OCI-LY1 (cell line): ENCODE results near the gene CCND1.

Experiments
- H2AFZ ChIP-seq: fragments of 200-600 bp; sonication (generic), shearing (Covaris generic); 2 replicates; pipeline ENCODE4 v1.6.0; 2014; ENCODE audit warnings: antibody characterized with exemption, mild to moderate bottlenecking, low read length
- H3F3A ChIP-seq: fragments of 200-600 bp; sonication (generic), shearing (Covaris generic); 2 replicates; pipeline ENCODE4 v1.6.0; 2014; ENCODE audit warnings: mild to moderate bottlenecking, antibody characterized with exemption, low read length, moderate library complexity; ENCODE audit not compliant: insufficient read depth
- H3K27ac ChIP-seq: fragments of 200-600 bp; sonication (generic); 2 replicates; pipeline ENCODE4 v1.5.1; 2014; ENCODE audit warnings: low read length, mixed run types, mild to moderate bottlenecking, low read depth; ENCODE audit not compliant: poor library complexity, severe bottlenecking
- H3K27me3 ChIP-seq: fragments of 200-600 bp; sonication (generic); 2 replicates; pipeline ENCODE4 v1.6.0; 2014; ENCODE audit warnings: antibody characterized with exemption, mild to moderate bottlenecking, low read length, moderate library complexity; ENCODE audit not compliant: insufficient read depth
- H3K36me3 ChIP-seq: fragments of 200-600 bp; sonication (generic); 2 replicates; pipeline ENCODE4 v1.6.1; 2014; ENCODE audit warnings: mild to moderate bottlenecking, antibody characterized with exemption, low read length, moderate library complexity, mixed read lengths; ENCODE audit not compliant: insufficient read depth
- H3K4me1 ChIP-seq: fragments of 200-600 bp; sonication (generic); 2 replicates; pipeline ENCODE4 v1.5.1; 2014; ENCODE audit warnings: mild to moderate bottlenecking, low read length, moderate library complexity; ENCODE audit not compliant: insufficient read depth, severe bottlenecking
- H3K4me2 ChIP-seq: fragments of 200-600 bp; sonication (generic), shearing (Covaris generic); 2 replicates; pipeline ENCODE4 v1.6.1; 2014; ENCODE audit warnings: low read length
- H3K4me3 ChIP-seq: fragments of 200-600 bp; sonication (generic); 2 replicates; pipeline ENCODE4 v1.5.1; 2014; ENCODE audit warnings: low read length, low read depth, mild to moderate bottlenecking, mixed read lengths; ENCODE audit not compliant: poor library complexity, severe bottlenecking
- H3K79me2 ChIP-seq: fragments of 200-600 bp; shearing (Covaris generic); 2 replicates; pipeline ENCODE4 v1.6.1; 2016; ENCODE audit warnings: mixed run types, low read length, mixed read lengths; ENCODE audit not compliant: insufficient read depth
- H3K9ac ChIP-seq: fragments of 200-600 bp; sonication (generic), shearing (Covaris generic); 2 replicates; pipeline ENCODE4 v1.6.1; 2014; ENCODE audit warnings: mild to moderate bottlenecking, low read length, mixed read lengths
- H3K9me2 ChIP-seq: fragments of 200-600 bp; sonication (generic), shearing (Covaris generic); 2 replicates; pipeline ENCODE4 v1.6.1; 2014; ENCODE audit warnings: low read depth, mild to moderate bottlenecking, low read length, mixed read lengths
- H3K9me3 ChIP-seq: fragments of 200-600 bp; shearing (Covaris generic); 2 replicates; pipeline ENCODE4 v1.6.1; 2014; ENCODE audit warnings: low read length, mixed read lengths
- H4K20me1 ChIP-seq: fragments of 200-600 bp; sonication (generic), shearing (Covaris generic); 2 replicates; pipeline ENCODE4 v1.6.0; 2016; ENCODE audit warnings: mild to moderate bottlenecking, low read length; ENCODE audit not compliant: insufficient read depth
- EZH2 ChIP-seq: fragments of 200-600 bp; sonication (generic), shearing (Covaris generic); IDR thresholded peaks from 2 replicates; pipeline ENCODE4 v1.8.0; 2017; ENCODE audit warnings: borderline replicate concordance, mixed run types, mild to moderate bottlenecking, antibody characterized with exemption, low read length, moderate library complexity, mixed read lengths
- TF ChIP-seq, protein P1 (sequence below): fragments of 200-600 bp; sonication (generic), shearing (Covaris generic); IDR thresholded peaks from 2 replicates; pipeline ENCODE4 v1.5.1; 2017; ENCODE audit warnings: mild to moderate bottlenecking, antibody characterized with exemption, low read length, moderate library complexity, mixed read lengths

Gene CCND1

GRCh38 chr11:69647390-69647748, 6.4 kb downstream of the CCND1 start:
- Histone ChIP-seq H2AFZ (no peak overlapping the region), H3K27me3 (no peaks in the 10 kb centered on the region), H3K4me3 (no peak overlapping the region), H3F3A (no peaks in the 10 kb centered on the region), H3K79me2 (no peaks in the 10 kb centered on the region), H3K9me2 (no peaks in the 10 kb centered on the region), H3K4me1 (no peaks in the 10 kb centered on the region), H3K9me3 (no peaks in the 10 kb centered on the region), H3K9ac (no peak overlapping the region), H4K20me1 (no peaks in the 10 kb centered on the region), H3K36me3 (no peaks in the 10 kb centered on the region), H3K27ac (no peak overlapping the region), H3K4me2 (no peak overlapping the region)
- TF ChIP-seq, protein P1, sequence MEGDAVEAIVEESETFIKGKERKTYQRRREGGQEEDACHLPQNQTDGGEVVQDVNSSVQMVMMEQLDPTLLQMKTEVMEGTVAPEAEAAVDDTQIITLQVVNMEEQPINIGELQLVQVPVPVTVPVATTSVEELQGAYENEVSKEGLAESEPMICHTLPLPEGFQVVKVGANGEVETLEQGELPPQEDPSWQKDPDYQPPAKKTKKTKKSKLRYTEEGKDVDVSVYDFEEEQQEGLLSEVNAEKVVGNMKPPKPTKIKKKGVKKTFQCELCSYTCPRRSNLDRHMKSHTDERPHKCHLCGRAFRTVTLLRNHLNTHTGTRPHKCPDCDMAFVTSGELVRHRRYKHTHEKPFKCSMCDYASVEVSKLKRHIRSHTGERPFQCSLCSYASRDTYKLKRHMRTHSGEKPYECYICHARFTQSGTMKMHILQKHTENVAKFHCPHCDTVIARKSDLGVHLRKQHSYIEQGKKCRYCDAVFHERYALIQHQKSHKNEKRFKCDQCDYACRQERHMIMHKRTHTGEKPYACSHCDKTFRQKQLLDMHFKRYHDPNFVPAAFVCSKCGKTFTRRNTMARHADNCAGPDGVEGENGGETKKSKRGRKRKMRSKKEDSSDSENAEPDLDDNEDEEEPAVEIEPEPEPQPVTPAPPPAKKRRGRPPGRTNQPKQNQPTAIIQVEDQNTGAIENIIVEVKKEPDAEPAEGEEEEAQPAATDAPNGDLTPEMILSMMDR = no peak
- no peak for TF ChIP-seq EZH2

- no peaks in the 10 kb centered on the region for H3K27me3 ChIP-seq
These were observed 7.0 kb downstream of the CCND1 start for GRCh38 chr11:69647761-69648497.

GRCh38 chr11:69648679-69649575, 8.0 kb downstream of the CCND1 start:
- TF ChIP-seq, protein P1 = no peak
- no peak for TF ChIP-seq EZH2
- no peaks in the 10 kb centered on the region for H3K36me3 ChIP-seq
- no peak overlapping the region for H3K4me3 ChIP-seq
- no peak overlapping the region for H3K27ac ChIP-seq
- H3K9me3 ChIP-seq = no peaks in the 10 kb centered on the region
- H3K9ac ChIP-seq = no peak overlapping the region
- no peak overlapping the region for H2AFZ ChIP-seq
- no peaks in the 10 kb centered on the region for H3F3A ChIP-seq
- H4K20me1 ChIP-seq = no peaks in the 10 kb centered on the region
- no peak overlapping the region for H3K4me2 ChIP-seq
- H3K27me3 ChIP-seq = no peaks in the 10 kb centered on the region
- no peaks in the 10 kb centered on the region for H3K9me2 ChIP-seq
- H3K4me1 ChIP-seq = no peaks in the 10 kb centered on the region
- no peaks in the 10 kb centered on the region for H3K79me2 ChIP-seq

More at GRCh38 chr11:69647761-69648497, 7.0 kb downstream of the CCND1 start:
- H3K27ac ChIP-seq = no peak overlapping the region
- TF ChIP-seq, protein P1 = no peak
- no peak for TF ChIP-seq EZH2
- no peaks in the 10 kb centered on the region for H3K36me3 ChIP-seq
- H3K4me1 ChIP-seq = no peaks in the 10 kb centered on the region
- H3K9me2 ChIP-seq = no peaks in the 10 kb centered on the region
- no peaks in the 10 kb centered on the region for H3F3A ChIP-seq
- H2AFZ ChIP-seq = no peak overlapping the region
- H3K9me3 ChIP-seq = no peaks in the 10 kb centered on the region
- H3K4me2 ChIP-seq = no peak overlapping the region
- H4K20me1 ChIP-seq = no peaks in the 10 kb centered on the region
- H3K4me3 ChIP-seq = no peak overlapping the region
- no peaks in the 10 kb centered on the region for H3K79me2 ChIP-seq
- H3K9ac ChIP-seq = no peak overlapping the region
